ENCODE results near the gene WFDC10B. TPM values are rescaled to one million over a fixed set of nuclear protein-coding genes. Genes with fewer than 3 reads are reported as not detected.
"Not testable (repeated sequence)": the region's sequence is repeated elsewhere in the genome, so short reads cannot be mapped to it uniquely, and the experiment has no call there.

The WFDC10B gene
- total RNA-seq, 1 donor from 2014 or later, result not detected

DNA sequence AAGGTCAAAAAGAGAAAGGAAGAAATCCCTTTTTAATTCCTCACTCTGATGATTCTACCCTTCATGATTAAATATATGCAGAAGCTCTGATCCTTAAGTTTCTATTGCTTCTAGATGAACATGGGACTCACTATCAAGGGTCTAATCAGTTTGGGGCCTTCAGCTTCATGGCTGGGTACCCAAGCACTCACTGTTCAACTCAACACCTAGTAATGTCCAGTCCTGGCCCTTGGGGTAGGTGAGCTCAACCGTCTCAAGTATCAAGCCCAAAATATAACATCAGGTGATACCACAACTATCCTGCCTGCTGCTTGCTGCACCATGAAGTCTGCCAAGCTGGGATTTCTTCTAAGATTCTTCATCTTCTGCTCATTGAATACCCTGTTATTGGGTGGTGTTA lies 17.2 kb upstream of the WFDC10B start, which contains the start of gene SPINT4:
Gene SPINT4 (plus strand): TSS at position 301 of the 400 bp plus-strand sequence. CDS start 21 bp downstream, at position 322.
- Histone ChIP-seq H3K27me3 (ENCODE audit: control insufficient read depth in 3 of 3, insufficient read depth in 3 of 3, low read length in 3 of 3) (no peaks in the 10 kb centered on the region), H3K27ac (ENCODE audit: low read depth, low read length) (no peak within 1 kb of the TSS), H3K9me3 (ENCODE audit: control insufficient read depth in 3 of 3, low read length in 3 of 3) (no peaks in the 10 kb centered on the region), H3K4me1 (ENCODE audit: control insufficient read depth in 3 of 3, insufficient read depth in 3 of 3, low read length in 3 of 3) (no peaks in the 10 kb centered on the region), H3K4me3 (ENCODE audit: low read length in 3 of 3) (no peak within 1 kb of the TSS), H3K9ac (ENCODE audit: low read depth in 1 of 3, low read length in 3 of 3) (no peak within 1 kb of the TSS), H3K36me3 (ENCODE audit: control insufficient read depth in 3 of 3, insufficient read depth in 3 of 3, low read length in 3 of 3) (no peaks in the 10 kb centered on the region)

DNA sequence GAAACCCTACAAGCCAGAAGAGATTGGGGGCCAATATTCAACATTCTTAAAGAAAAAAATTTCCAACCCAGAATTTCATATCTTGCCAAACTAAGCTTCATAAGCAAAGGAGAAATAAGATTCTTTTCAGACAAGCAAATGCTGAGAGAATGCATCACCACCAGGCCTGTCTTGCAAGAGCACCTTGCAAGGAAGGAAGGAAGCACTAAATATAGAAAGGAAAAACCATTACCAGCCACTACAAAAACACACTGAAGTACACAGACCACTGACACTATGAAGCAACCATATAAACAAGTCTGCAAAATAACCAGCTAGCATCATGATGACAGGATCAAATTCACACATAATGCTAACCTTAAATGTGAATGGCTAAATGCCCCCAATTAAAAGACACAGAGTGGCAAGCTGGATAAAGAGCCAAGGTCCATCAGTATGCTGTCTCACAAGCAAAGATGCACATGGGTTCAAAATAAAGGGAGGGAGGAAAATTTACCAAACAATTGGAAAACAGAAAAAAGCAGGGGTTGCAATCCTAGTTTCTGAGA lies 11.4 kb upstream of the WFDC10B start:
- not testable (repeated sequence) for H3K27me3 ChIP-seq (ENCODE audit: control insufficient read depth in 3 of 3, insufficient read depth in 3 of 3, low read length in 3 of 3); H3K9ac ChIP-seq (ENCODE audit: low read depth in 1 of 3, low read length in 3 of 3); H3K4me3 ChIP-seq (ENCODE audit: low read length in 3 of 3); H3K36me3 ChIP-seq (ENCODE audit: control insufficient read depth in 3 of 3, insufficient read depth in 3 of 3, low read length in 3 of 3); H3K4me1 ChIP-seq (ENCODE audit: control insufficient read depth in 3 of 3, insufficient read depth in 3 of 3, low read length in 3 of 3); H3K27ac ChIP-seq (ENCODE audit: low read depth, low read length); H3K9me3 ChIP-seq (ENCODE audit: control insufficient read depth in 3 of 3, low read length in 3 of 3)

DNA sequence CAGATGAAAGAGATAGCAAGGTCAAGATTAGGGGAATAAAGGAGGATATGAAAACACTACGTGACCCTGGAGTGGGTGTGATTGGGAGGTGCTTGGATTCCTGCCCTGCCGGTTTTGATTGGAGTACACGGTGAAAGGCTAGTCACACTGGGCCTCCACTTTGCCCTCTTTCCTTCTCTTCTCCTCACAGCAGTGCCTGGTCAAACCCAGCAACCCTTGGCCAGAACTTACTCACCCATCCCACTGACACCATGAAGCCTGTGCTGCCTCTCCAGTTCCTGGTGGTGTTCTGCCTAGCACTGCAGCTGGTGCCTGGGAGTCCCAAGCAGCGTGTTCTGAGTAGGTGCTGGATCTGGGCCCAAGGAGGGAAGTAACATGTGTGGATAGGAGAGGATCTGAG lies 2.9 kb downstream of the WFDC10B start, which contains the start of gene WFDC13:
Gene WFDC13 (plus strand): TSS at position 166 of the 400 bp plus-strand sequence. CDS start 86 bp downstream, at position 252.
- Histone ChIP-seq H3K4me1 (ENCODE audit: control insufficient read depth in 3 of 3, insufficient read depth in 3 of 3, low read length in 3 of 3) (no peaks in the 10 kb centered on the region), H3K4me3 (ENCODE audit: low read length in 3 of 3) (no peak within 1 kb of the TSS), H3K9me3 (ENCODE audit: control insufficient read depth in 3 of 3, low read length in 3 of 3) (peaks cover 0 to 3% (median 0%) of the 10 kb centered on the region in 3 donors), H3K27ac (ENCODE audit: low read depth, low read length) (no peak within 1 kb of the TSS), H3K9ac (ENCODE audit: low read depth in 1 of 3, low read length in 3 of 3) (no peak within 1 kb of the TSS), H3K36me3 (ENCODE audit: control insufficient read depth in 3 of 3, insufficient read depth in 3 of 3, low read length in 3 of 3) (no peaks in the 10 kb centered on the region), H3K27me3 (ENCODE audit: control insufficient read depth in 3 of 3, insufficient read depth in 3 of 3, low read length in 3 of 3) (no peaks in the 10 kb centered on the region)

GRCh38 chr20:45701104-45701503 lies 3.7 kb downstream of the WFDC10B start:
- Histone ChIP-seq H3K9ac (ENCODE audit: low read depth in 1 of 3, low read length in 3 of 3) (no peak overlapping the region), H3K9me3 (ENCODE audit: control insufficient read depth in 3 of 3, low read length in 3 of 3) (peaks cover 0 to 3% (median 0%) of the 10 kb centered on the region in 3 donors), H3K4me3 (ENCODE audit: low read length in 3 of 3) (no peak overlapping the region), H3K4me1 (ENCODE audit: control insufficient read depth in 3 of 3, insufficient read depth in 3 of 3, low read length in 3 of 3) (no peaks in the 10 kb centered on the region), H3K27ac (ENCODE audit: low read depth, low read length) (no peak overlapping the region), H3K36me3 (ENCODE audit: control insufficient read depth in 3 of 3, insufficient read depth in 3 of 3, low read length in 3 of 3) (no peaks in the 10 kb centered on the region), H3K27me3 (ENCODE audit: control insufficient read depth in 3 of 3, insufficient read depth in 3 of 3, low read length in 3 of 3) (no peaks in the 10 kb centered on the region)

DNA sequence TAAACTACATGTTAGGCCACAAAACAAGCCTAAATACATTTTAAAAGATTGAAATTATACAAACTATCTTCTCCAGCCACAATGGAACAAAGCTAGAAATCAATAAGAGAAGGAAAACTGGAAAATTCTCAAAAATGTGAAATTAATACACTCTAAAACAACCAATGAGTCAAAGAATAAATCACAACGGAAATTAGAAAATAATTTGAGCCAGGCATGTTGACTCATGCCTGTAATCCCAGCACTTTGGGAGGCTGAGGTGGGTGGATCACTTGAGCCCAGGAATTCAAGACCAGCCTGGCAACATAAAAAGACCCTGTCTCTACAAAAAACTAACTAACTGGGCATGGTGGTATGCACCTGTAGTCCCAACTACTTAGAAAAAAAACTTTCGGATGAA lies 9.3 kb downstream of the WFDC10B start:
- Histone ChIP-seq H3K9ac (ENCODE audit: low read depth in 1 of 3, low read length in 3 of 3) (no peak overlapping the region), H3K27me3 (ENCODE audit: control insufficient read depth in 3 of 3, insufficient read depth in 3 of 3, low read length in 3 of 3) (no peaks in the 10 kb centered on the region), H3K4me3 (ENCODE audit: low read length in 3 of 3) (no peak overlapping the region), H3K4me1 (ENCODE audit: control insufficient read depth in 3 of 3, insufficient read depth in 3 of 3, low read length in 3 of 3) (no peaks in the 10 kb centered on the region), H3K27ac (ENCODE audit: low read depth, low read length) (no peak overlapping the region), H3K9me3 (ENCODE audit: control insufficient read depth in 3 of 3, low read length in 3 of 3) (no peaks in the 10 kb centered on the region), H3K36me3 (ENCODE audit: control insufficient read depth in 3 of 3, insufficient read depth in 3 of 3, low read length in 3 of 3) (no peaks in the 10 kb centered on the region)

DNA sequence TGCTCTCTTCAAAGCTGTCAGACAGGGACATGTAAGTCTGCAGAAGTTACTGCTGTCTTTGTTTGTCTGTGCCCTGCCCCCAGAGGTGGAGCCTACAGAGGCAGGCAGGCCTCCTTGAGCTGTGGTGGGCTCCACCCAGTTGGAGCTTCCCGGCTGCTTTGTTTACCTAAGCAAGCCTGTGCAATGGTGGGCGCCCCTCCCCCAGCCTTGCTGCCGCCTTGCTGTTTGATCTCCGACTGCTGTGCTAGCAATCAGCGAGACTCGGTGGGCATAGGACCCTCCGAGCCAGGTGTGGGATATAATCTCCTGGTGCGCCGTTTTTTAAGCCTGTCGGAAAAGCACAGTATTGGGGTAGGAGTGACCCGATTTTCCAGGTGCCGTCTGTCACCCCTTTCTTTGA lies 11.5 kb downstream of the WFDC10B start:
- H3K27ac ChIP-seq (ENCODE audit: low read depth, low read length); H3K4me3 ChIP-seq (ENCODE audit: low read length in 3 of 3); H3K9me3 ChIP-seq (ENCODE audit: control insufficient read depth in 3 of 3, low read length in 3 of 3): not testable (repeated sequence)

DNA sequence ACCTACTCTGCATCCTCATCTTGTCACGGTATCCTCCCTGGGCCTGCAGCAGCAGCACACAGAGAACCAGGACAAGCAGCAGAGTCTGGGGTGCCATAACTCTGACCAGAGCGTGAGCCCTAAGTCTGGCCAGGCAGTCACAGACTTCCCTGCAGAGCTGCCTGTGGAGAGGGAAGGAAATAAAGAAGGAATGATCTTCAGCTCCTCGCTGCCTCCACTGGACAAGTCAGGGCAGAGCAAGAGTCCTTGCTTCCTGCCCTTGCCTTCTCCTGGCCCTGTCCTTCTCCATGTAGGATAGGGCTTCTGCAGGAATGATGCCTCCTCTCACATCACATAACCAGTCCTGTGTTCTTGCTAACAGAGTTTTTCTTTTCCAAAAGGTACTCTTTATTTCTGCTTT lies 18.9 kb downstream of the WFDC10B start:
- no peak overlapping the region for H3K27ac ChIP-seq (ENCODE audit: low read depth, low read length)
- no peak overlapping the region for H3K9ac ChIP-seq (ENCODE audit: low read depth in 1 of 3, low read length in 3 of 3)
- peaks cover 0 to 3% (median 0%) of the 10 kb centered on the region in 3 donors for H3K27me3 ChIP-seq (ENCODE audit: control insufficient read depth in 3 of 3, insufficient read depth in 3 of 3, low read length in 3 of 3)
- H3K9me3 ChIP-seq (ENCODE audit: control insufficient read depth in 3 of 3, low read length in 3 of 3), result no peaks in the 10 kb centered on the region
- no peaks in the 10 kb centered on the region for H3K4me1 ChIP-seq (ENCODE audit: control insufficient read depth in 3 of 3, insufficient read depth in 3 of 3, low read length in 3 of 3)
- H3K4me3 ChIP-seq (ENCODE audit: low read length in 3 of 3), result no peak overlapping the region
- no peaks in the 10 kb centered on the region for H3K36me3 ChIP-seq (ENCODE audit: control insufficient read depth in 3 of 3, insufficient read depth in 3 of 3, low read length in 3 of 3)

More for the DNA sequence above, 11.5 kb downstream of the WFDC10B start:
- H3K4me1 ChIP-seq (ENCODE audit: control insufficient read depth in 3 of 3, insufficient read depth in 3 of 3, low read length in 3 of 3); H3K9ac ChIP-seq (ENCODE audit: low read depth in 1 of 3, low read length in 3 of 3); H3K36me3 ChIP-seq (ENCODE audit: control insufficient read depth in 3 of 3, insufficient read depth in 3 of 3, low read length in 3 of 3); H3K27me3 ChIP-seq (ENCODE audit: control insufficient read depth in 3 of 3, insufficient read depth in 3 of 3, low read length in 3 of 3): not testable (repeated sequence)

GRCh38 chr20:45679650-45680049 lies 25.2 kb downstream of the WFDC10B start:
- H3K9ac ChIP-seq (ENCODE audit: low read depth in 1 of 3, low read length in 3 of 3), result no peak overlapping the region
- H3K9me3 ChIP-seq (ENCODE audit: control insufficient read depth in 3 of 3, low read length in 3 of 3), result peaks cover 7 to 18% (median 14%) of the 10 kb centered on the region in 3 donors
- H3K36me3 ChIP-seq (ENCODE audit: control insufficient read depth in 3 of 3, insufficient read depth in 3 of 3, low read length in 3 of 3), result no peaks in the 10 kb centered on the region
- H3K27me3 ChIP-seq (ENCODE audit: control insufficient read depth in 3 of 3, insufficient read depth in 3 of 3, low read length in 3 of 3), result peaks cover 0 to 3% (median 0%) of the 10 kb centered on the region in 3 donors
- no peak overlapping the region for H3K27ac ChIP-seq (ENCODE audit: low read depth, low read length)
- H3K4me1 ChIP-seq (ENCODE audit: control insufficient read depth in 3 of 3, insufficient read depth in 3 of 3, low read length in 3 of 3), result no peaks in the 10 kb centered on the region
- H3K4me3 ChIP-seq (ENCODE audit: low read length in 3 of 3), result no peak overlapping the region

DNA sequence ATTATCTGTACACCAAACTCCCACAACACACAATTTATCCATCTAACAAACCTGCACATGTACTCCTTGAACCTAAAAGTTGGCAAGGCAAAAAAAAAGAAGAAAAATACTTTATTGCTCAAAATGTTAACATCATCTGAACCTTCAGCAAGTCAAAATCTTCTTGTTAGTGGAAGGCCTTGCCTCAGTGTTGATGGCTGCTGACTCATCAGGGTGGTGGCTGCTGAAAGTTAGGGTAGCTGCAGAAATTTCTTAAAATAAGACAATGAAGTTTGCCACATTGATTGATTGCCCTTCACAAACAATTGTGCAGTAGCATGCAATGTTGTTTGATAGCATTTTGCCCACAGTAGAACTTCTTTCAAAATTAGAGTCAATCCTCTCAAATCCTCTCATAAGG lies 32.1 kb downstream of the WFDC10B start:
- Histone ChIP-seq H3K27ac (ENCODE audit: low read depth, low read length) (no peak overlapping the region), H3K27me3 (ENCODE audit: control insufficient read depth in 3 of 3, insufficient read depth in 3 of 3, low read length in 3 of 3) (no peaks in the 10 kb centered on the region), H3K4me1 (ENCODE audit: control insufficient read depth in 3 of 3, insufficient read depth in 3 of 3, low read length in 3 of 3) (no peaks in the 10 kb centered on the region), H3K9ac (ENCODE audit: low read depth in 1 of 3, low read length in 3 of 3) (no peak overlapping the region), H3K4me3 (ENCODE audit: low read length in 3 of 3) (no peak overlapping the region), H3K36me3 (ENCODE audit: control insufficient read depth in 3 of 3, insufficient read depth in 3 of 3, low read length in 3 of 3) (no peaks in the 10 kb centered on the region), H3K9me3 (ENCODE audit: control insufficient read depth in 3 of 3, low read length in 3 of 3) (peaks cover 0 to 4% (median 4%) of the 10 kb centered on the region in 3 donors)

DNA sequence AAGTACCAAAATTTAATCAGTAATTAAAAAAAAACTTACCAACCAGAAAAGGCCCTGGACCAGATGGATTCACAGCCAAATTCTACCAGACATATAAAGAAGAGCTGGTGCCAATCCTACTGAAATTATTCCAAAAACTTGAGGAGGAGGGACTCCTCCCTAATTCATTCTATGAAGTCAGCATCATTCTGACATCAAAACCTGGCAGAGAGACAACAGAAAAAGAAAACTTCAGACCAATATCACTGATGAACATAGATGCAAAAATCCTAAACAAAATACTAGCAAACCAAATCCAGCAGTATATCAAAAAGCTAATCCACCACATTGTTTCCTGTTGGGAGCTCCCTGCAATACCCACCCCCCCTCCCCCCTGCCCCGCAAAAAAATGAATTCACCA lies 34.7 kb downstream of the WFDC10B start, which contains the start of gene WFDC11:
Gene WFDC11 (minus strand): TSS at position 101 of the 400 bp plus-strand sequence. CDS start 19,639 bp downstream, outside the sequence.
- H3K9ac ChIP-seq (ENCODE audit: low read depth in 1 of 3, low read length in 3 of 3), result no peak within 1 kb of the TSS
- no peak within 1 kb of the TSS for H3K27ac ChIP-seq (ENCODE audit: low read depth, low read length)
- no peak within 1 kb of the TSS for H3K4me3 ChIP-seq (ENCODE audit: low read length in 3 of 3)
- no peaks in the 10 kb centered on the region for H3K4me1 ChIP-seq (ENCODE audit: control insufficient read depth in 3 of 3, insufficient read depth in 3 of 3, low read length in 3 of 3)
- peaks cover 0 to 4% (median 4%) of the 10 kb centered on the region in 3 donors for H3K9me3 ChIP-seq (ENCODE audit: control insufficient read depth in 3 of 3, low read length in 3 of 3)
- H3K36me3 ChIP-seq (ENCODE audit: control insufficient read depth in 3 of 3, insufficient read depth in 3 of 3, low read length in 3 of 3), result no peaks in the 10 kb centered on the region
- H3K27me3 ChIP-seq (ENCODE audit: control insufficient read depth in 3 of 3, insufficient read depth in 3 of 3, low read length in 3 of 3), result no peaks in the 10 kb centered on the region
